Endothelial cell of umbilical vein (primary cell): ENCODE results near the gene DYNC2LI1.

Experiments
- EZH2 ChIP-seq: IDR thresholded peaks from 2 replicates; pipeline ENCODE4 v1.6.1; 2012; ENCODE audit warnings: borderline replicate concordance, low read depth, mild to moderate bottlenecking, moderate library complexity, low read length, inconsistent platforms; ENCODE audit not compliant: severe bottlenecking
- MYC ChIP-seq: IDR thresholded peaks from one replicate; pipeline ENCODE4 v1.6.1; 2011; ENCODE audit warnings: mild to moderate bottlenecking, low read depth, low read length
- POLR2AphosphoS5 ChIP-seq: IDR thresholded peaks from 2 replicates; pipeline ENCODE4 v1.6.1; 2012; ENCODE audit warnings: low read depth, mild to moderate bottlenecking, control low read depth, low read length, moderate library complexity; ENCODE audit not compliant: insufficient read depth

- TF ChIP-seq POLR2AphosphoS5 (no peak), EZH2 (no peak), MYC (no peak)
Measured at GRCh38 chr2:43825841-43826240, 52.0 kb downstream of the DYNC2LI1 start.
